NCI-H510A treated with DMSO at 0.1 percent for 48 hours (cell line): ENCODE results near the gene NUTM2A.
"Not testable (repeated sequence)": the region's sequence is repeated elsewhere in the genome, so short reads cannot be mapped to it uniquely, and the experiment has no call there.

ENCODE experiments used
- DNase-seq: peaks from one replicate; lab custom pipeline; 2025; lab: John Stamatoyannopoulos, UW

NUTM2A gene

GRCh38 chr10:87225148-87225547 is at the start of gene NUTM2A:
Gene NUTM2A, plus strand, starts transcription at chr10:87225448. Its CDS starts 383 bp downstream, at chr10:87225831.
- DNase-seq, result not testable (repeated sequence)

DNA sequence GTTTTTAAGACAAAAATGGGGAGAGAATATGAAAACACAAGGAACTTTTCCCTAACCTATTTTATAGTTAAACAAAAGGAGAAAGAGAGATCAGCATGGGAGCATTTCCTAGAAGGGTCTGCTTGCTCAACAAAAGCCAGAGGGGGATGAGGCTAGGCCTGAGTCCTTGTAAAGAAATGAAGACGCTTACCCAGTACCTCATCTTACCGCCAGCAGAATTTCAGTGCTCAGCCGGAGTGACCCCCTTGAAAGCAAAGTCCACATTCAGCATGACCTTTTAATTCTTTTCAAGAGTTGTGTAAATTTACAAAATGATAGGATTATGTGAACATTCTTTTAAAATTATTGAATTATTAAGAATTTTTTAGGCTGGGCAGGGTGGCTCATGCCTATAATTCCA is 47.7 kb upstream of the NUTM2A start:
- not testable (repeated sequence) for DNase-seq

GRCh38 chr10:87184421-87184820 is 40.8 kb upstream of the NUTM2A start:
- not testable (repeated sequence) for DNase-seq

- not testable (repeated sequence) for DNase-seq
These were observed 39.2 kb upstream of the NUTM2A start for GRCh38 chr10:87186016-87186415.

GRCh38 chr10:87187573-87187972 is 37.7 kb upstream of the NUTM2A start:
- not testable (repeated sequence) for DNase-seq

DNA sequence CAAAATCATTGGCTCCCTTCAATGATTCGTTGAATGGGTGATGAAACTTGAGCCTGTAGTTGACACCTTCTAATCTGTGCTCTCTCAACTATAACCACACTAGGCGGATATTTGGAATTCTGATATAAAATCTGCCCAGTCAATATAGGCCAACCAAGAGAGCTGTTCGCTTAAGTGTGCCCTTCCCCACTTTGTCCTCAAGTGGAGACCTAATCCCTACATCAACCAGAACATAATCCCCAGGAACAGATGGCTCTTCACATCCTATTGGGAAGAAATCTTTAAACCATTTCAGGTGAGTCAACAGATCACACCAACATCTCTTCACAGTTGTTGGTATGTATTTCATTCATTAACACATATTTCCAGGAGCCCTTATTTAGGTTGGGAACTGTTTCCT is 33.4 kb upstream of the NUTM2A start:
- DNase-seq, result not testable (repeated sequence)

DNA sequence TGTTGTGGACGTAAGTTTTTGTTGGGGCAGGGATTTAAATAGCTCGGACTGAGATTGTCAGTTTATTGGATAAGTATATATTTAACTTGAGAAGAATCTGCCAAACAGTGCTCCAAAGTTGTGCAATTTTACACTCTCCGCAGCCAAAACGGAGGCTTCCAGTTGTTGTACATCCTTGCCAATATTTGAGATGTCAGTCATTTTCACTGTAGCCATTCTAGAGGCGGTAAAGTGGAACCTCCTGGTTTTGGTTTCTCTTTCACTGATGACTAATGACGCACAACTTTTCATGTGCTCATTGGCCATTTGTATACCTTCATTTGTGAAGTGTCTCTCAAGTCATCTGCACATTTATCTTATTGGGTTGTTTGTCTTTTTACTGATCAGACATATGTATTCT is 24.3 kb upstream of the NUTM2A start:
- DNase-seq, result not testable (repeated sequence)

DNA sequence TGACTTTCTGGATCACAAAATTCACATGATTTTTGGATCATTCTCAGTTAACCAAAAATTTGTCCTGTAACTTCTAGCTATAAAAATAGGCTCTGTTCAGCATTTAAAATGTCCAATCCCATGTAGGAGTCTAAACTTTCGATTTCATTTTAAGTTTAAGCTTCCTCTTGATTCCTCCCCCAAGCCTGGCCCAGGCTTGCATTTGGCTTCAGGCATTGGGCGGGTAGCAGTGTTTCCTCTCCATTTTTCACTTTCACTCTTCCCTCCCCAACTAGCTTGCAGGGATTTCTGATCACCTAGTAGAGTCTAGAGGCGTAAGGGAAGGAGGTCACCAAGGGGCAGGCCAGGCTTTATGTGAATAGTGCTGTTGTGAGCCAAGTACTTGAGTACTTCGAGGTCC is 20.4 kb upstream of the NUTM2A start:
- DNase-seq, result not testable (repeated sequence)

- DNase-seq, result not testable (repeated sequence)
These were observed 18.3 kb upstream of the NUTM2A start for GRCh38 chr10:87206922-87207321.

DNA sequence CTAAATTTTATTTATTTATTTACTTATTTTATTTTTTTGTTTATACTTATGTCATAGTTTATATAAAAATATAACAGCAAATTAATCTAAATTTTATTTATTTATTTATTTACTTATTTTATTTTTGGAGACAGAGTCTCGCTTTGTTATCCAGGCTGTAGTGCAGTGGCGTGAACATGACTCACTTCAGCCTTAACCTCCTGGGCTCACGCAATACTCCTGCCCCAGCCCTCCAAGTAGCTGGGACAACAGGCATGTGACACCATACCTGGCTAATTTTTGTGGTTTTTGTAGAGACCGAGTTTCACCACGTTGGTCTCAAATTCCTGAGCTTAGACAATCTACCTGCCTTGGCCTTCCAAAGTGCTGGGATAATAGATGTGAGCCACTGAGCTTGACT is 14.9 kb upstream of the NUTM2A start:
- not testable (repeated sequence) for DNase-seq

GRCh38 chr10:87211848-87212247 is 13.4 kb upstream of the NUTM2A start:
- DNase-seq, result not testable (repeated sequence)

DNA sequence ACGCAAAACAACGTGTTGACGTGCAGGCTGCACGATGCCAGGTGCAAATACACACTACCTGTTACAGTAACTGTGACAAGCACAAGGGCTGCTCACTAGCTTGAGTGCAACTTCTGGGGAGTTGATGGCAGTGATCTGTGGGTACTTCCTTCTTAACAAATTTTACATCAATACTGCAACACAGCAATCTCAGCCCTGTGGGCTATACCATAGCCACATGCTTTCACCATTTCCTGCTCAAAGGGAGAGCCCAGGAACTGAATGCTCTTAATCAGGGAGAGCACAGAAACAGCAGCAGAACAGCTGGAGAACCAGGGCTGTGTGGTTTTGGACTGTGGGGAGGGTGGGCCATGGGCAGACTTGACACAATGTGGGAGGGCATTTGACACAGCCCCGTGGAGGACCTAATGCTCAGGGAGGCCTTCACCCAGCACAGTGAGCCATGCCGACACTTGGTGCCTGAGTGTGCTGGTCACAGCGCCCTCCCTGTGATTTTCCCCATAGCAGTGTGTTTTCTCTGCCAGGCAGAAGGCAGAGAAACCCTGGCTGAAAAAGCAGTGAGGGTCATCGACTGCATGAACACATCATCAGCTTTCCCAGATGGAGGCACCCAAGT is 12.0 kb upstream of the NUTM2A start:
- not testable (repeated sequence) for DNase-seq

- not testable (repeated sequence) for DNase-seq
These were observed 11.4 kb upstream of the NUTM2A start for GRCh38 chr10:87213806-87214205.

GRCh38 chr10:87216120-87216519 is 9.1 kb upstream of the NUTM2A start:
- DNase-seq, result not testable (repeated sequence)

DNA sequence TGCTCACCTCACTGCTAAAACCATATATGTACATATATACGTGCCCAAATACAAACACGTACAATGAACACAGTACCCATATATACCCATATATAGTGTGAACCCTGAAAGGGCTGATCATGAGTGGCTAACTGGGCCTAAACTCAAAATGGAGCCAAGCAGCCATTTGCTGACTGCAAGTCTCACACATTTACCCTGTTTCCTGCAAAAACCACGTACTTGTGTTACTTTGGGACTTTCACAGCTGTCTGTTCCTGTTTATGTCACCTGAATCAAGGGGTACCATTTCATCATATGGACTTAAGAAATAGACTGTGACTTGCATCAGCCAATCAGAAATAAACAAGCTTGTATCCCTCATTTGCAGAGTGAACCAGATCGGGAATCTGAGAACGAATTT is 5.9 kb upstream of the NUTM2A start:
- DNase-seq, result not testable (repeated sequence)

DNA sequence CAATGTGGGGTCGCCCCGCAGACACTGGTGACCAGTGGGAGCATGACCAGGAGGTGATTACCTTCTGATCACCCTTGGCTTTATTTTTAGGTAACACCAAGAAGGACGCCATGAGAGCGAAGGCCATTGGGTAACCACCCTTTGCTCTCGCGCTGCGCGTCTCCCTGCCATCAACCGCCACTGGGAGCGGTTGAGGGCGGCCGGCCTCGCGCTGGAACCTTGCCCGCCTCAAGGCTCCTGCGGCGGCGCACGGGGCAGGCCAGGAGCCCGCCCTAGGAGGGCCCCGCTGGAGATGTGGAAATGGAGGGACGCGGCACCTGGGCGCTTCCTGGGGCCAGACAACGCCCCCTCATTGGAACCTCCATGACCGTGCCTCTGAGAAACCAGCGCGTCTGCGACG is 2.5 kb upstream of the NUTM2A start:
- not testable (repeated sequence) for DNase-seq

GRCh38 chr10:87228247-87228646 is 3.0 kb downstream of the NUTM2A start:
- DNase-seq, result not testable (repeated sequence)

DNA sequence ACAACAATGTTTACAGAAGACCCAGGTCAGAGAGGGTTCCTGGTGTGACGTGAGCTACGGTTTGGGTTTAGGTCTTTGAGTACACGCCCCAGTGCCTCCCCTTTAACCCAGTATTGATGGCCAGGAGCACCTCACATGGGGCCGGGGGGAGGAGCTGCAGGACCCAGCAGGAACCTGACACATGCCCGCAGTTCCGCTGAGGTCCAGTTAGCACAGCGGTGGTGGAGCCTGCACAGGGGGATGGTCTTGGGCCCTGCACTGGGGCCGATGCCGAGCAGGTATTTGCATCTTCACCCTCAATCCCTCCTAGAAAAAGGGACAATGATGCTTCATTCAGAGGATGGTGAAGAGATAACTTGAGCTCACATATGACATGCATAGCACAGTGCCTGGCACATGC is 4.0 kb downstream of the NUTM2A start:
- DNase-seq, result not testable (repeated sequence)

DNA sequence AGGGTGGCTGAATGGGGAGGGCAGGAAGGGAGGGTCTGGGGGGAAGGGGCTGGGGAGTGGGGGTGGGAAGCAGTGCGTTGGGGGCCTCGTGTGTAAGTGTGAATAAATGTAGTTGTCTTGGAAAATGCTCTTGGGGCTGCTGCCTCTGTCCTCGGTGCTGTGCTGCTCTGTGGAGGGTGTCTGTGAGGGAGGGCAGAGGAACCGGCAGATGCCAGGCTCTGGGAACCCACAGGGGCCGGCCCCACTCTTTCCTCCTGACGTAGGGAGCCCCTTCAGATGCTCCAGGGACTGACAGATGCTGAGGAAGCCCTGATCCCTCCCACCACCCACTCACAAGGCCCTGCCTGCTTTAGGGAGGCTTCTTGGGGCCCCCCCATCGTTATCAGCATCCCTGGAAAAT is 9.6 kb downstream of the NUTM2A start:
- not testable (repeated sequence) for DNase-seq

- DNase-seq, result not testable (repeated sequence)
These were observed 12.0 kb downstream of the NUTM2A start for GRCh38 chr10:87237244-87237643.

- DNase-seq, result not testable (repeated sequence)
These were observed 14.1 kb downstream of the NUTM2A start for GRCh38 chr10:87239346-87239808.

GRCh38 chr10:87242192-87242591 is 16.9 kb downstream of the NUTM2A start:
- DNase-seq, result not testable (repeated sequence)

GRCh38 chr10:87247335-87247734 is 22.1 kb downstream of the NUTM2A start:
- not testable (repeated sequence) for DNase-seq

- not testable (repeated sequence) for DNase-seq
These were observed 23.6 kb downstream of the NUTM2A start for GRCh38 chr10:87248818-87249353.
